T-helper 2 cell treated with Interferon-gamma antibody and Interleukin-4, amounts not matched to agents 5 μg/mL and 100 μg/mL, for 36 hours (primary cell): ENCODE results near the gene DACH2.

Experiments used
- DNase-seq: peaks from one replicate; pipeline ENCODE4 v3.0.0; 2021; ENCODE audit warnings: low spot score
- H3K27ac Mint-ChIP-seq: one replicate; pipeline ENCODE4 v1.8.0; 2021; ENCODE audit warnings: mild to moderate bottlenecking, mixed read lengths
- H3K27me3 Mint-ChIP-seq: one replicate; pipeline ENCODE4 v1.8.0; 2021; ENCODE audit warnings: low read depth, mixed read lengths
- H3K36me3 Mint-ChIP-seq: one replicate; pipeline ENCODE4 v1.8.0; 2021; ENCODE audit warnings: low read depth, mixed read lengths
- H3K4me1 Mint-ChIP-seq: one replicate; pipeline ENCODE4 v1.8.0; 2021; ENCODE audit warnings: low read depth, mixed read lengths
- H3K4me3 Mint-ChIP-seq: one replicate; pipeline ENCODE4 v1.8.0; 2022; ENCODE audit warnings: mild to moderate bottlenecking, moderate library complexity, mixed read lengths
- H3K9me3 Mint-ChIP-seq: one replicate; pipeline ENCODE4 v1.8.0; 2021; ENCODE audit warnings: mixed read lengths

DACH2 gene

GRCh38 chrX:86192827-86193226, 44.6 kb downstream of the DACH2 start:
- H3K27me3 Mint-ChIP-seq: no peaks in the 10 kb centered on the region
- H3K4me1 Mint-ChIP-seq: no peaks in the 10 kb centered on the region
- H3K27ac Mint-ChIP-seq: no peak overlapping the region
- no peak overlapping the region for H3K4me3 Mint-ChIP-seq
- no peaks in the 10 kb centered on the region for H3K36me3 Mint-ChIP-seq
- no peak for DNase-seq
- H3K9me3 Mint-ChIP-seq: peaks cover 2% of the 10 kb centered on the region

DNA sequence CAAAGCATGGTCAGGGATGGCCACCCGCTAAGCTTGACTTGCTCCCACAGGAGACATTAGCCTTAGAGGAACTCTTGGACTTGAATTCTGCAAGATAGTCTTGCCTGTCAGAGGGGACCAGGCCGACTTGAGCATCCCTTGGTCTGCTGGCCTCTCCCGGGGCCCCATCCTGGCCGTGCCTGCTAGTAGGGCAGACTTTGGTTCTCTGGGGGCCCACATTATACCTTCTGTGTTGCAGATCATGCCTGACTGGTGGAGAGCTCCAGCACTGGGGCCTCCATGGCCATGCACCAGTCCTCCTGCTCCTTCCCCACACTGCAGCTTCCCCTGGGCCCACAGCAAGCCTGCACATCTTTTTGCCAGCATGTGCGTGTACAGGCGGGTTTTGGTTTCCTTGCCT, 46.5 kb downstream of the DACH2 start:
- peaks cover 7% of the 10 kb centered on the region for H3K9me3 Mint-ChIP-seq
- H3K4me3 Mint-ChIP-seq: no peak overlapping the region
- H3K27ac Mint-ChIP-seq: no peak overlapping the region
- no peak for DNase-seq
- no peaks in the 10 kb centered on the region for H3K4me1 Mint-ChIP-seq
- H3K27me3 Mint-ChIP-seq: no peaks in the 10 kb centered on the region
- no peaks in the 10 kb centered on the region for H3K36me3 Mint-ChIP-seq

DNA sequence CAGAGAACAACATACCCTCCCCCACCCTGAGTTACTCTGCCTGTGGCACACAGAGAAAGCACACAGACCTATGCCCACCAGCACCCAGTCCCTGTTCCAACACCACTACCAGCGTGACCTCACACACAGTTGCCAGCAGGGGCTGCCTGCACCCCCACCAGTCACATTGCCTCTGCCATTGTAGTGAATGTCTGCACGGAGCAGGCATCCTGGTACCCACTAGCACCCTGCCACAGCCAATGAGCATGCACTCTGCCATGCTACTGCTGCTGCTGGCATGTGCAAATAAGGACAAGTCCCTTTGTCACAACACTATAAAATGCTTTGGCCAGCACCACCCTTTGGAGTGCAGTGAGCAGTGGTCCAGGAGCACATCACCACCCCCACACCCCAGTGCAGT, 47.1 kb downstream of the DACH2 start:
- Mint-ChIP-seq H3K36me3 (no peaks in the 10 kb centered on the region), H3K4me1 (no peaks in the 10 kb centered on the region), H3K27me3 (no peaks in the 10 kb centered on the region), H3K9me3 (peaks cover 7% of the 10 kb centered on the region), H3K4me3 (no peak overlapping the region), H3K27ac (no peak overlapping the region)
- no peak for DNase-seq

- peaks cover 7% of the 10 kb centered on the region for H3K9me3 Mint-ChIP-seq
- no peak for DNase-seq
- no peaks in the 10 kb centered on the region for H3K36me3 Mint-ChIP-seq
- H3K27me3 Mint-ChIP-seq: no peaks in the 10 kb centered on the region
- H3K27ac Mint-ChIP-seq: no peak overlapping the region
- H3K4me3 Mint-ChIP-seq: no peak overlapping the region
- no peaks in the 10 kb centered on the region for H3K4me1 Mint-ChIP-seq
Measured at GRCh38 chrX:86197815-86198214, 49.6 kb downstream of the DACH2 start.

DNA sequence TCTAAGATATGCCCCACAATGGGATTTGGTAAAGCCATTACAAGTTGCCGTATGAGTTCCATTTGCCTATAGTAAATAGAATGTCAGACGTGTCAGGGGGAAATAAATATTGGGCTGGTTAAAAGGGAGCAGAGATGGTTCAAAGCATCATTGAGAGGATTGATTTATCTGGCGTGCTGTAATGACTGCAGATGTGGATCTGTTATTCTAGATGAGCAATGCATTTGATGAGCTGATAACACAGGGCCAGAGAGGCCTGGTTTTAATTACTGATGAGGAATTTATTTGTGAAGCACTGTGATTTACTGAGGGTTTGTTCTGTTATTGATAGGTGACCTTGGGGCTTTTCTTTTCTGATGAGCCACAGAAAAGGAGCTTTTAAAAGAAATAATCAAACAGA, 62.5 kb downstream of the DACH2 start:
- H3K9me3 Mint-ChIP-seq: no peaks in the 10 kb centered on the region
- H3K36me3 Mint-ChIP-seq: no peaks in the 10 kb centered on the region
- no peak overlapping the region for H3K27ac Mint-ChIP-seq
- DNase-seq: no peak
- H3K27me3 Mint-ChIP-seq: no peaks in the 10 kb centered on the region
- H3K4me3 Mint-ChIP-seq: no peak overlapping the region
- H3K4me1 Mint-ChIP-seq: no peaks in the 10 kb centered on the region

DNA sequence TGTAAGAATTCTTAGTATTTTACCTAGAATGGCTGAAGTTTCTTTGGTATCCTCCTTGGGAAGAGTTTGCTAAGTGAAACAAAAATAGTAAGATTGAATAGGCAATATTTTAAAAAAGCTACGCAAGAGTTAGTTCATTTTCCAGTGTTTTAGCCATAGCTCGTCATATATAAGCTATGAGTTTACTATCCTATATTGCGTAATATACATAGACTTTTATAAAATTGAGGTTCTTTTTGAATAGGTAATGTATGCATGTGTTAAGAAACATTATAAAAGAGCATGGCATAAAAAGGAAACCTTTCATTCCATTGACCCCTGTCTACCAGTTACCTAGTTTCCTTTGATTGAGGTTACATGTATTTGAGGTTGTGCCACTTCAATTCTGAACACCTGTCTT, 67.0 kb downstream of the DACH2 start:
- Mint-ChIP-seq H3K4me1 (no peaks in the 10 kb centered on the region), H3K27ac (no peak overlapping the region), H3K36me3 (no peaks in the 10 kb centered on the region), H3K9me3 (no peaks in the 10 kb centered on the region), H3K4me3 (no peak overlapping the region), H3K27me3 (no peaks in the 10 kb centered on the region)
- DNase-seq: no peak

DNA sequence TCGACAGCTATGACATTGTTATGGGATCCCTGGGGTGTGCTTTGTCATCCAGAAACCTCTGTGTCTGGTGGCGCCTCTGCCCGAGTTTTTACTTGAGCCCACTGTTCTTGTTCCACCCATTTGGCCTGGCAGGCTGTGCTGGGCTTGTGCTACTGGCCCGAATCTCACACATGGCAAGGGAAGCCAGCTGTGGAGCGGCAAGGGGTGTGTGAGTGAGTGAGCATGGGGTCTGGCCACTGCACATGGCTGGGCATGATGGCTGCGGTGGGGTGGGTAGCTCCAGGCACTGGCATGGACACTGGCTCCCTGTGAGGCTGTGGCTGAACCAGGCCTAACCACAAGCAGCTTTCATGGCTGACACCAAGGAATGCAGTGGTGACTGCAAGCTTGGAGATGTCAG, 89.2 kb downstream of the DACH2 start:
- no peaks in the 10 kb centered on the region for H3K27me3 Mint-ChIP-seq

GRCh38 chrX:86241547-86241946, 93.3 kb downstream of the DACH2 start:
- Mint-ChIP-seq H3K4me1 (no peaks in the 10 kb centered on the region), H3K27ac (no peak overlapping the region), H3K36me3 (no peaks in the 10 kb centered on the region), H3K4me3 (no peak overlapping the region), H3K27me3 (no peaks in the 10 kb centered on the region), H3K9me3 (peaks cover 16% of the 10 kb centered on the region)
- no peak for DNase-seq

More for the DNA sequence above, 89.2 kb downstream of the DACH2 start:
- peaks cover 12% of the 10 kb centered on the region for H3K9me3 Mint-ChIP-seq
- no peak for DNase-seq
- H3K27ac Mint-ChIP-seq: no peak overlapping the region
- no peaks in the 10 kb centered on the region for H3K36me3 Mint-ChIP-seq
- no peaks in the 10 kb centered on the region for H3K4me1 Mint-ChIP-seq
- no peak overlapping the region for H3K4me3 Mint-ChIP-seq

- no peaks in the 10 kb centered on the region for H3K36me3 Mint-ChIP-seq
- no peaks in the 10 kb centered on the region for H3K27me3 Mint-ChIP-seq
- DNase-seq: no peak
- no peak overlapping the region for H3K4me3 Mint-ChIP-seq
- no peak overlapping the region for H3K27ac Mint-ChIP-seq
- no peaks in the 10 kb centered on the region for H3K4me1 Mint-ChIP-seq
- no peaks in the 10 kb centered on the region for H3K9me3 Mint-ChIP-seq
Measured at GRCh38 chrX:86263526-86263925, 115.3 kb downstream of the DACH2 start.

GRCh38 chrX:86295293-86295692, 147.0 kb downstream of the DACH2 start:
- no peaks in the 10 kb centered on the region for H3K4me1 Mint-ChIP-seq
- no peak overlapping the region for H3K4me3 Mint-ChIP-seq
- H3K27me3 Mint-ChIP-seq: no peaks in the 10 kb centered on the region
- DNase-seq: no peak
- no peaks in the 10 kb centered on the region for H3K9me3 Mint-ChIP-seq
- no peaks in the 10 kb centered on the region for H3K36me3 Mint-ChIP-seq
- H3K27ac Mint-ChIP-seq: no peak overlapping the region

DNA sequence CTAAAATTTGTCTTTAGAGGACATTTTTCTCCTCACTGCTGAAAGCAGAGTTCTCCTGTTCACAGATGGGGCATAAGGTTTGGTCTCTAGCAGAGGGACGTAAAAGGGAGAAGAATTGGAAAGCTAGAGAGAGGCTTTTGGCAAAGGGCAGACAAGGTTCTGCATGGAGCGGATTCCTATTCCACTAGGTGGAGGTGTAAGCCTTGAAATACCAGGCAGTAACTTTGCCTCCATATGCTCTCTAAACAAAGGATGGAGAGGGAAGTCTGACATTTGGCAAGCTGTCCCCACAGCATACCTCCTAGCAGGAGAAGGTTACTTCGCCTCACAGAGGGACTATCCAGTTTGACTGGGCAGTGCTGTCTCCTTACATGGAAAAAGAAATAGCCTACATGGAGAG, 174.7 kb downstream of the DACH2 start:
- no peak overlapping the region for H3K4me3 Mint-ChIP-seq

DNA sequence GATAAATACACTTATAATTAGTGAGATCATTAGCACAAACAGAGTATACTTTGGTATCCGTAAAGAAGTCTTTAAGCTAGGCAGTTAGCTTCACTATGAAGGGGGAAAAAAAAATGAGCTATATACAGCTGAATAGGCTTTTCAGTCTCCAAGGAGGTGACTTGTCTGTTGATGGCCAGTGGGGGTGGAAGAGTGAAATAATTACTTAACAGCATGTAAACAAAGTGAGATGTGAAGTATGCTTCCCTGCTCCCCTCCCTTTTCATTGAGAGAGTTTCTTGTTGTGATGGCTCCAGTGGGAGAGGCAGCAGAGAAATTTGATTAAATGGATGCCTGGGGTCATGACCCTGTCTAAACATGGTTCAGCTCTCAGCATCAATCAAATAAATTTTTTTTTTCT, 180.9 kb downstream of the DACH2 start:
- no peak overlapping the region for H3K4me3 Mint-ChIP-seq
- no peaks in the 10 kb centered on the region for H3K36me3 Mint-ChIP-seq
- H3K27me3 Mint-ChIP-seq: no peaks in the 10 kb centered on the region
- no peaks in the 10 kb centered on the region for H3K4me1 Mint-ChIP-seq
- H3K9me3 Mint-ChIP-seq: peaks cover 7% of the 10 kb centered on the region
- no peak overlapping the region for H3K27ac Mint-ChIP-seq
- no peak for DNase-seq

More for the DNA sequence above, 174.7 kb downstream of the DACH2 start:
- Mint-ChIP-seq H3K4me1 (no peaks in the 10 kb centered on the region), H3K27ac (no peak overlapping the region), H3K36me3 (no peaks in the 10 kb centered on the region), H3K9me3 (peaks cover 23% of the 10 kb centered on the region), H3K27me3 (no peaks in the 10 kb centered on the region)
- no peak for DNase-seq

- no peaks in the 10 kb centered on the region for H3K4me1 Mint-ChIP-seq
Measured at GRCh38 chrX:86348669-86349068, 200.4 kb downstream of the DACH2 start.

DNA sequence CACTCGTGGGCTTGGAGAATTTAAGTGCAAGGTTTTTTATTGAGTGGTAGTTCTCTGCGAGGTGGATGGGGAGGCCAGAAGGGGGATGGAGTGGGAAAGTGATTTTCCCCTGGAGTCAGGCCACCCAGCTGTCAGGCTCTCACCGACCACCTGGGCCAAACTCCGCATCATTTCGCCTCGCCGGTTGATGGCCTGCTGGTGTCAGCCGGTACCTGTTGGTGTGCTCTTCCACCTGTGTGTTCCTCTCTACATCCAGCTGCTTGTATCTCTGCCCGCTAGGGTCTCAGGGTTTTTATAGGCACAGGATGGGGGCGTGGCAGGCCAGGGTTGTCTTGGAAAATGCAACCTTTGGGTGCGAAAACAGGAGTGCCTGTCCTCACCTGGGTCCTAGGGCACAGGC, 200.9 kb downstream of the DACH2 start:
- Mint-ChIP-seq H3K27ac (no peak overlapping the region), H3K9me3 (peaks cover 9% of the 10 kb centered on the region), H3K36me3 (no peaks in the 10 kb centered on the region), H3K4me3 (no peak overlapping the region), H3K4me1 (no peaks in the 10 kb centered on the region), H3K27me3 (no peaks in the 10 kb centered on the region)
- no peak for DNase-seq

More at GRCh38 chrX:86348669-86349068, 200.4 kb downstream of the DACH2 start:
- Mint-ChIP-seq H3K4me3 (no peak overlapping the region), H3K9me3 (peaks cover 9% of the 10 kb centered on the region), H3K27me3 (no peaks in the 10 kb centered on the region), H3K36me3 (no peaks in the 10 kb centered on the region), H3K27ac (no peak overlapping the region)
- DNase-seq: no peak

GRCh38 chrX:86369847-86370630, 221.8 kb downstream of the DACH2 start:
- H3K27ac Mint-ChIP-seq: no peak overlapping the region

More at GRCh38 chrX:86369847-86370630, 221.8 kb downstream of the DACH2 start:
- no peaks in the 10 kb centered on the region for H3K4me1 Mint-ChIP-seq
- no peak for DNase-seq
- no peaks in the 10 kb centered on the region for H3K9me3 Mint-ChIP-seq
- no peak overlapping the region for H3K4me3 Mint-ChIP-seq
- no peaks in the 10 kb centered on the region for H3K27me3 Mint-ChIP-seq
- no peaks in the 10 kb centered on the region for H3K36me3 Mint-ChIP-seq
